PC-9 (cell line): ENCODE results near the gene PRMT1. TPM values are rescaled to one million over a fixed set of nuclear protein-coding genes. Genes with fewer than 3 reads are reported as not detected.

Experiments used
- BruUV-seq: library from RNA; stranded (reverse); fragments of 400-500 nt; replicated peaks from 2 replicates; lab custom pipeline; 2021; lab: Mats Ljungman, UMichigan
- CTCF ChIA-PET: fragments of 300-600 bp; sonication (Branson Sonifier 250); formaldehyde crosslinking; loops from one replicate; lab custom pipeline; 2022; ENCODE audit warnings: antibody characterized with exemption; lab: Charles Lee
- POLR2A ChIA-PET: fragments of 300-600 bp; sonication (Branson Sonifier 250); formaldehyde crosslinking; loops from one replicate; lab custom pipeline; 2022; ENCODE audit warnings: antibody characterized with exemption; ENCODE audit not compliant: unreplicated experiment; lab: Charles Lee
- DNase-seq, 2 experiments: peaks; one replicate each; pipeline versions ENCODE4 v3.0.0 to v3.0.0-alpha.2; 2015 to 2022; ENCODE audit warnings: mixed read lengths in 1 of 2
- H2AFZ ChIP-seq: fragments of 200-600 bp; sonication (generic); 2 replicates; pipeline ENCODE4 v1.8.1; 2017; ENCODE audit warnings: antibody characterized with exemption
- H3F3A ChIP-seq: fragments of 200-600 bp; sonication (generic); 2 replicates; pipeline ENCODE4 v1.8.1; 2017; ENCODE audit warnings: antibody characterized with exemption, mild to moderate bottlenecking, low read depth; ENCODE audit not compliant: insufficient read depth
- H3K27ac ChIP-seq: fragments of 200-600 bp; sonication (generic); 2 replicates; pipeline ENCODE4 v1.6.1; 2016; ENCODE audit warnings: mixed run types
- H3K27me3 ChIP-seq: fragments of 200-600 bp; sonication (generic); 2 replicates; pipeline ENCODE4 v1.6.1; 2016; ENCODE audit warnings: low read depth, mixed run types; ENCODE audit not compliant: insufficient read depth
- H3K36me3 ChIP-seq: fragments of 200-600 bp; sonication (generic); 2 replicates; pipeline ENCODE4 v1.6.1; 2016; ENCODE audit warnings: low read depth, mixed run types
- H3K4me1 ChIP-seq: fragments of 200-600 bp; sonication (generic); replicated peaks from 2 replicates; pipeline ENCODE4 v1.6.1; 2016; ENCODE audit warnings: mixed run types; ENCODE audit not compliant: insufficient read depth
- H3K4me2 ChIP-seq: fragments of 200-600 bp; sonication (generic); 2 replicates; pipeline ENCODE4 v1.6.1; 2017; ENCODE audit warnings: mixed run types
- H3K4me3 ChIP-seq: fragments of 200-600 bp; sonication (generic); 2 replicates; pipeline ENCODE4 v1.6.1; 2016; ENCODE audit warnings: mixed run types
- H3K79me2 ChIP-seq: fragments of 200-600 bp; sonication (generic); 2 replicates; pipeline ENCODE4 v1.6.1; 2017; ENCODE audit warnings: low read depth, mixed run types
- H3K9me2 ChIP-seq: fragments of 200-600 bp; sonication (generic); 2 replicates; pipeline ENCODE4 v1.8.1; 2017; ENCODE audit warnings: mild to moderate bottlenecking; ENCODE audit not compliant: insufficient read depth
- H3K9me3 ChIP-seq: fragments of 200-600 bp; sonication (generic); 2 replicates; pipeline ENCODE4 v1.8.1; 2016; ENCODE audit warnings: low read depth; ENCODE audit not compliant: insufficient read depth
- H4K20me1 ChIP-seq: fragments of 200-600 bp; sonication (generic); 2 replicates; pipeline ENCODE4 v1.8.1; 2017; ENCODE audit not compliant: insufficient read depth
- EZH2 ChIP-seq: fragments of 200-600 bp; sonication (generic); IDR thresholded peaks from 2 replicates; pipeline ENCODE4 v1.8.0; 2017; ENCODE audit warnings: antibody characterized with exemption, low read depth
- intact Hi-C: fragments of 100-400 bp; cut with micrococcal nuclease; formaldehyde crosslinking; loops from one replicate; pipeline ENCODE4 v1.10.0; 2022; ENCODE audit not compliant: unreplicated experiment
- total RNA-seq: library from RNA; stranded (reverse); gene quantifications from 2 replicates; pipeline ENCODE4 v1.2.3, GENCODE V29; 2021
- TF ChIP-seq, protein P1 (sequence below): fragments of 200-600 bp; sonication (generic); conservative IDR thresholded peaks from 2 replicates; pipeline ENCODE4 v1.6.1; 2017; ENCODE audit warnings: mixed run types, antibody characterized with exemption, mild to moderate bottlenecking, moderate library complexity

Gene PRMT1
- total RNA-seq, 1 experiment from 2014 or later, result 261 TPM

DNA sequence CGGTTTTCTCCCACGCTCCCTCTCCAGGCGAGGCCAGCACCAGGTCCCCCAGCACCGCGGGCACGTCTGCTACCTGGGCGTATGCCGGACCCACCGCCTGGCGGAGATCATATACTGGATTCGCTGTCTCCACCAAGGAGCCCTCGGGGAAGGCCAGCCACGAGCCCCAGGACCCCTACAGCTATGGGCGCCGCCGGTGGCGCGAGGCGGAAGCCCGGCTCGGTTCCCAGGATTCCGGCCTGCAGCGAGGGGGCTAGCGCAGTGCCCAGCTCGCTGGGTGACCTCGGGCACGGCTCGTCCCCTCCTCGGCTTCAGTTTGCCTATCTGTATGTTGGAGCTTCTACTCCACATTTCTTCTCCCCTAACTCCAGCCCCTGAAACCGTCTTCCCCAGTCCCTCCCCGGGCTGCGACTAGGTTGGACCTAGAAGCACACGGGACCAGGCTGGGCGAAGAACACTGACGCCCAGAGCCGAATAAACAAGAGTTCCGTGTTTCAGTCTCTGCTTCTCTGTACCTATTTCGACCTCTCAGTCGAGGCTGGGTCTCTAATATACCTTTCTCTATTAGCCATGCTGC, 13.1 kb downstream of the PRMT1 start:
- Histone ChIP-seq H3K4me2 (no peak overlapping the region), H3K79me2 (peaks cover 5% of the 10 kb centered on the region; the same call in 1 of the 2 replicates), H3K27ac (no peak overlapping the region), H3K9me3 (no peaks in the 10 kb centered on the region), H3K27me3 (no peaks in the 10 kb centered on the region), H3K4me1 (no peaks in the 10 kb centered on the region), H3K36me3 (peaks cover 11% of the 10 kb centered on the region), H3K4me3 (no peak overlapping the region), H3F3A (peaks cover 45% of the 10 kb centered on the region; the same call in 1 of the 2 replicates), H4K20me1 (peaks cover 49% of the 10 kb centered on the region), H3K9me2 (no peaks in the 10 kb centered on the region), H2AFZ (no peak overlapping the region)
- BruUV-seq, result no TSS peak
- no peak for DNase-seq
- TF ChIP-seq, protein P1, sequence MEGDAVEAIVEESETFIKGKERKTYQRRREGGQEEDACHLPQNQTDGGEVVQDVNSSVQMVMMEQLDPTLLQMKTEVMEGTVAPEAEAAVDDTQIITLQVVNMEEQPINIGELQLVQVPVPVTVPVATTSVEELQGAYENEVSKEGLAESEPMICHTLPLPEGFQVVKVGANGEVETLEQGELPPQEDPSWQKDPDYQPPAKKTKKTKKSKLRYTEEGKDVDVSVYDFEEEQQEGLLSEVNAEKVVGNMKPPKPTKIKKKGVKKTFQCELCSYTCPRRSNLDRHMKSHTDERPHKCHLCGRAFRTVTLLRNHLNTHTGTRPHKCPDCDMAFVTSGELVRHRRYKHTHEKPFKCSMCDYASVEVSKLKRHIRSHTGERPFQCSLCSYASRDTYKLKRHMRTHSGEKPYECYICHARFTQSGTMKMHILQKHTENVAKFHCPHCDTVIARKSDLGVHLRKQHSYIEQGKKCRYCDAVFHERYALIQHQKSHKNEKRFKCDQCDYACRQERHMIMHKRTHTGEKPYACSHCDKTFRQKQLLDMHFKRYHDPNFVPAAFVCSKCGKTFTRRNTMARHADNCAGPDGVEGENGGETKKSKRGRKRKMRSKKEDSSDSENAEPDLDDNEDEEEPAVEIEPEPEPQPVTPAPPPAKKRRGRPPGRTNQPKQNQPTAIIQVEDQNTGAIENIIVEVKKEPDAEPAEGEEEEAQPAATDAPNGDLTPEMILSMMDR, result no peak
- no peak for TF ChIP-seq EZH2
- intact Hi-C loops, result no loop called here
- CTCF ChIA-PET, result no interaction called here
- POLR2A ChIA-PET, result no interaction called here

DNA sequence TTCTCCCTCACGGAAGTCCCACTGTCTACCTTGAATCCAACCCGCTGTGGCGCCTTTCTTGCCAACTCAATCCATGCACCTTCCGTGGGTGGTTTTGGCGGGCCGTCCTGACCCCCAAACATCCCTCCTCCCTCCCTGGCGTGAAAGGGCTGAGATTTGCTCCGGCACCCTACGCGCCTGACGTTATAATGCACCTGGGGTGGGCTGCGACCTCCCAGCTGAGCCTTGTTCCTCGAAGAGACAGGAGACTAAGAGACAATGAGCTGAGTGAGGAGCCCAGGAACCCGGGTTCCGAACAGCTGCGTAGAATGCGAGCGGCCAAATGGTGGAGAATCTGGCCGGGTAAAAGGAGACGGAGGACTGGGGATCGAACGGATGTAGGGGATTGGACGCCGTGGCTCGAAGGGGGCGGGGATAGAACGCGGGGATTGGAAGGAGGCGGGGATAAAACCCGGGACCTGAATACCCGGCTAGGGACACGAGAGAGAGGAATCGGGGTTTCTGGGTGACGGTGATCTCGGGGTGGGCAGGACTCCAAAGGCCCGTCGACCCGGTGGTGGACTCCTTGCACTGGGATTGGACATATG, 13.7 kb downstream of the PRMT1 start, which contains the start of gene CPT1C:
CPT1C (plus strand) TSS at position 461 of the 587 bp plus-strand sequence. CDS start 1,137 bp downstream, outside the sequence.
- Histone ChIP-seq H3K4me3 (no peak within 1 kb of the TSS), H3F3A (peaks cover 39% of the 10 kb centered on the region; the same call in 1 of the 2 replicates), H3K36me3 (peaks cover 6% of the 10 kb centered on the region; the same call in 1 of the 2 replicates), H3K4me1 (no peaks in the 10 kb centered on the region), H4K20me1 (peaks cover 43% of the 10 kb centered on the region), H3K79me2 (no peaks in the 10 kb centered on the region), H3K4me2 (no peak within 1 kb of the TSS), H2AFZ (no peak within 1 kb of the TSS), H3K27me3 (no peaks in the 10 kb centered on the region), H3K27ac (no peak within 1 kb of the TSS), H3K9me2 (no peaks in the 10 kb centered on the region), H3K9me3 (no peaks in the 10 kb centered on the region)
- TF ChIP-seq EZH2, result no peak
- TF ChIP-seq, protein P1, result no peak
- BruUV-seq, result no TSS peak
- ChIA-PET POLR2A (no interaction called here), CTCF (no interaction called here)
- DNase-seq, result no peak
- intact Hi-C loops, result no loop called here

- DNase-seq, result no peak
- TF ChIP-seq EZH2, result no peak
- Histone ChIP-seq H3K9me3 (no peaks in the 10 kb centered on the region), H3K4me3 (no peak overlapping the region), H3K27ac (no peak overlapping the region), H3K4me2 (no peak overlapping the region), H3K27me3 (no peaks in the 10 kb centered on the region), H3K4me1 (no peaks in the 10 kb centered on the region), H3F3A (peaks cover 34% of the 10 kb centered on the region; the same call in 1 of the 2 replicates), H4K20me1 (peaks cover 36% of the 10 kb centered on the region), H3K9me2 (no peaks in the 10 kb centered on the region), H3K79me2 (no peaks in the 10 kb centered on the region), H2AFZ (no peak overlapping the region), H3K36me3 (no peaks in the 10 kb centered on the region; the same call in 1 of the 2 replicates)
- no TSS peak for BruUV-seq
- ChIA-PET CTCF (no interaction called here), POLR2A (no interaction called here)
- intact Hi-C loops, result no loop called here
Measured at GRCh38 chr19:49691243-49692146, 14.4 kb downstream of the PRMT1 start.
